Activated CD4-positive, alpha-beta T cell treated with anti-CD3 and anti-CD28 coated beads, Interleukin-2, amount 50 U/mL, for 16 hours (primary cell): ENCODE measurements around the gene CASZ1.

ENCODE experiments used
- DNase-seq: peaks from one replicate; pipeline ENCODE4 v3.0.0-alpha.2; 2020

Gene CASZ1

GRCh38 chr1:10667861-10668761, 128.3 kb downstream of the CASZ1 start:
- DNase-seq = no peak

GRCh38 chr1:10665930-10666850, 130.3 kb downstream of the CASZ1 start:
- DNase-seq = no peak

GRCh38 chr1:10665226-10665625, 131.2 kb downstream of the CASZ1 start:
- no peak for DNase-seq

- DNase-seq = no peak
Observed at GRCh38 chr1:10664251-10664650, 132.2 kb downstream of the CASZ1 start.

GRCh38 chr1:10663678-10664035, 132.8 kb downstream of the CASZ1 start:
- DNase-seq = no peak

- DNase-seq = no peak
Observed at GRCh38 chr1:10662824-10663677, 133.4 kb downstream of the CASZ1 start.

GRCh38 chr1:10662090-10662688, 134.3 kb downstream of the CASZ1 start:
- DNase-seq = no peak

- DNase-seq = no peak
Observed at GRCh38 chr1:10661453-10661852, 135.0 kb downstream of the CASZ1 start.

GRCh38 chr1:10659646-10660540, 136.6 kb downstream of the CASZ1 start:
- no peak for DNase-seq

GRCh38 chr1:10659218-10659617, 137.2 kb downstream of the CASZ1 start:
- DNase-seq = no peak

GRCh38 chr1:10658396-10659066, 137.9 kb downstream of the CASZ1 start:
- no peak for DNase-seq

GRCh38 chr1:10657088-10657847, 139.2 kb downstream of the CASZ1 start:
- no peak for DNase-seq

GRCh38 chr1:10656431-10656830, 140.0 kb downstream of the CASZ1 start:
- no peak for DNase-seq

GRCh38 chr1:10655002-10655401, 141.4 kb downstream of the CASZ1 start:
- no peak for DNase-seq

- no peak for DNase-seq
Observed at GRCh38 chr1:10653370-10654125, 142.9 kb downstream of the CASZ1 start.

GRCh38 chr1:10652626-10653025, 143.8 kb downstream of the CASZ1 start:
- no peak for DNase-seq

GRCh38 chr1:10651793-10652192, 144.7 kb downstream of the CASZ1 start:
- no peak for DNase-seq

GRCh38 chr1:10651389-10651766, 145.1 kb downstream of the CASZ1 start:
- DNase-seq = no peak
